Right renal cortex interstitium (tissue), 3 donors: ENCODE measurements around the gene VGF. TPM values are rescaled to one million over a fixed set of nuclear protein-coding genes. Genes with fewer than 3 reads are reported as not detected.
"Not testable (repeated sequence)": the region's sequence is repeated elsewhere in the genome, so short reads cannot be mapped to it uniquely, and the experiment has no call there.

Experiments
- DNase-seq, 3 donors: peaks; one replicate each; pipeline ENCODE4 v3.0.0-alpha.2; 2013; ENCODE audit warnings: low read depth in 3 of 3, low spot score in 2 of 3
- polyA plus RNA-seq, 3 donors: library from polyadenylated mRNA; unstranded; fragments of 120-200 nt; gene quantifications; one replicate each; pipeline ENCODE4 v1.2.1, GENCODE V29; 2013; ENCODE audit not compliant: insufficient read length in 3 of 3

Gene VGF
- under 1 TPM; 0.07 to 0.21 (median 0.08) TPM for polyA plus RNA-seq

DNA sequence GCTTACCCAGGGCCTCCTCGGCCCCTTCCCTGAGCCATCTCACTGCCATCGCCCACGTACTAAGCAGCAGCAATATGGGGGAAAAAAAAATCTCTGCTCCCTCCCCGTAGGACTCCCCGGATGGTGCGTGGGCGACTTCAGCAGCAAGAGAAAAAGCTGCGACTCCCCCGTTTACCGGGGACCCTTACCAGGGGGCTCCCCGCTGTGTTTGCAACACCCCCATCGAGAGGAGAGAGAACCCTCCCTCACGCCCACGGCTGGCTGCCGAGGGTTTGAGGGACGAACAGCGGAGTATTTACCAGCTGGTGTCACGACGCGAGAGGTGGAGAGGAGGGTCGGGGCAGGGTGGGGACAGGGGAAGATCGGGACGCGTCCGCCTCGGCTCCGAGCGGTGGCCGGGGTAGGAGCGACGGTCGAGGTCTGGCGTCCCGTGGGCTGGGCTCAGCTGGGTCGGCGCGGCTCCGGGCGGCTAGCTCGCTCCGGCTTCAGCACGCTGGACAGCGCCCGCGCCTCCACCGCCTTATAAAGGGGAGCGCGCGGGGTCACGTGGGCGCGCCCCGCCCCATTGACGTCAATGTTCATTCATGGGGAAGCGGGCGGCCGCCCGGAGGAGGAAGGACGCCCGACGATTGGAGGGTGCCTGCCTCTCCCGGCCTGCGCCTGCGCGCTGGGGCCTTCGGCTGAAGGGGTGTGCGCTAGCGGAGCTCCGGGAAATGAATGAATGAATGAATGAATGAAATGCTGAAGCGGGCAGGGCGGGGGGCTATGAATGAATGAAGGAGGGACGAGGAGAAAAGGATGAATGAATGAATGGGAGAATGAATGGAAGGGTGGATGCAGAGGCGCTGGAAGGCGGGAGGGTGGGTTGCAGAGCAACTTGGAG is at the start of gene VGF:
VGF (minus strand) TSS at position 495 of the 883 bp plus-strand sequence. CDS start 726 bp downstream, outside the sequence.
- DNase-seq = peak in 2 of 3 donors; percentile 70 to 85

DNA sequence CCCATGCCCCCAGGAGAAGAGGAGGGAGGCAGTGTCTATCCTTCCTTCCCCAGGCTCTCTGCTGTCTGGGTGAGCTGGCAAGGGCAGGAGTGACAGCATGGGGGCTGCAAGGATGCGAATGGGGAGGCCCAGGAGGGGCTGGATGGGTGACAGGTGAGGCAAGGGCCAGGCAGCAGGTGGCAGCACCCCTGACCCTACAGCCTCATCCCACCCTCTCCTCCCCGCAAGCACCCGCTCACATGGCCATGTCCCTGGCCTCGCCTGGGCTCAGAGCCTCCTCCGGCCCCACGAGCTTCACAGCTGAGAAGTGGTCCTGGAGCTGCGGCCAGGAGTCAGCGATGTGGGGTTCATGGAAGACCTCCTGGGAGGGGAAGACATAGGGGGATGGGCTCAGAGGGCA is 46.6 kb upstream of the VGF start:
- no peak for DNase-seq

DNA sequence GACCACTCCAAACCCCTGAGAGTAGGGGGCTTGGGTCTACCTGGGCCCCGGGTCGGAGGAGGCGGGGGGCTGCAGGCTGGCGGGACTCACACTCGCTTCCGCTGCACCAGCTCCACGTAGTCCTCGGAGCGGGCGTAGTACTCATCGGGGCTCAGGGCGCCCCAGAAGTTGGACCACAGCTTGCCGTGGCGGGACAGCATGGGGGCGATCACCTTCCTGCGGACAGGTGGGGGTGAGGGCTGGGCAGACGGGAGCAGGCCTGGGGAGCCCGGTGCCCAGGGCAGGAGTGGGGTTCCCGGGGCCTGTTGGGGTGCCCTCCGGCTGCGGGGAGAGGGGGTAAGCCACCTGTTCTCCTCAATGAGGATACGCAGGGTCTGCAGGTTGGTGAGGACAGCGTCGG is 46.1 kb upstream of the VGF start:
- no peak for DNase-seq

DNA sequence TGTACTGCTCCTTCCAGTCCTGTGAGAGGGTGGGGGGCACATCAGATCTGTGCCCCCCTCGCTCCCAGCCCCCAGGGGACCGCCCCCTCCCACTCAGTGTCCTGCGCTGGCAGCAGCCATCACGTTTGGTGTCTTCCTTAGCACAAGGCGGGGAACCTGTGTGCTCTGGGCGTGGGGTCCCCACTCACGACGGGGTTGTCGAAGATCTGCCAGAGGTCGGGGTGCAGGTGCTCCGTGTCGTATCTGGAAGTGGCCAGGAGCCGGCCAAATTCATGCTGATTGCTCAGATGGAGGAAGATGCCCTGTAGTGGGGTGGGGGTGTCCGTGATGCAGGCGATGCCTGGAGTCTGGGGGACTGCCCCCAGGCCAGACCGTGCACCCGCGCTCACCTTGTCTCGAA is 44.8 kb upstream of the VGF start:
- DNase-seq = no peak

DNA sequence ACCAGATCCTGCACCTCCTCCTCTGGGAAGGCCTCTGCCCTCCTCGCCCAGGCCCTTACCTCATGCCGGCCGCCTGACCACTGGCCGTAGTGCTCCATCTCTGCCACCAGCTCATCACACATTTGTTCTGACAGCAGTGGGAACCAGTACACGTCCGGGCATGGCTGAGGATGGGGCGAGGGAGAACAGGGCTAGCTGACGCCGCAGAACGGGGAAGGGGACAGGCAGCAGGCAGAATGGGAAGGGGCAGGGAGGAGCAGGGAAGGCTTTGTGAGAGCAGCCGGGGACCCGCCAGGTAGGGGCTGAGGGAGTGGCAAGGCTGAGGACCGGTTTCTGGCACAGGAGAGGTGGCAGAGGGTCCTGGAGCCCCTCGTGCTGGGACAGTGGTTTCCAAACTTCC is 43.4 kb upstream of the VGF start:
- no peak for DNase-seq

DNA sequence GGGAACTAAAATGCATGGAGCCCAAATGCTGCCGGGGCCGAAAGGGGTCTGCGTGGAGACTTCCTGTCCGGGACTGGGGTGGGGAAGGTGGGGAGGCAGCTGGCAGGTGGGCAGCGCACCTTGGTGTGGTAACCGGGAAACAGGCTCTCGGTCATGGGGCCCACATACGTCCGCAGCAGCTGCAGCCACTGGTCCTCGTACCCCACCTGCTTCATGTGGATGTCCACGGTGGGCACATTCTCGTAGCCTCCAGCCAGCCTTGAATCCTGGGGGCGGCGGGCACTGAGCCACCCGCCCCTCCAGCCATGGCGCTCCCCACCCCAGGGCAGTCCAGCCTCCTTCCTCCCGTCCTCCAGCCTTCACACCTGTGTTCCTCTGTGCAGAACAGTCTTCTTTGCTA is 42.1 kb upstream of the VGF start:
- DNase-seq = no peak

DNA sequence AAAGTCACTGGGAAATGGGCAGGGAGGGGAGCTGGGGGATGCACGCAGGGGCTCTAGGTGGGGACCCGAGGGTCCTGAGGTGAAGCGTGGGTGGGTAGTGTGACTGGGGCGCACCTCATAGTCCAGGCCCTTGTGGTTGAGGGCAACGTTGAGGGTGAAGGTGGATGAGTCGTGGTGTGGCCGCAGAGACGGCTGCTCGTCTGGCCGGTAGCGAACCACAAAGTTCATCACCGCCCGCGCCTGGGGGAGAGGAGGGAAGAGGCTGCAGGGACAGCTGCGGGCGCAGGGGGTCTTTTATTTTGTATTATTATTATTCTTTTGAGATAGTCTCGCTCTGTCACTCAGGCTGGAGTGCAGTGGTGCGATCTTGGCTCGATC is 41.3 kb upstream of the VGF start:
- DNase-seq = no peak

DNA sequence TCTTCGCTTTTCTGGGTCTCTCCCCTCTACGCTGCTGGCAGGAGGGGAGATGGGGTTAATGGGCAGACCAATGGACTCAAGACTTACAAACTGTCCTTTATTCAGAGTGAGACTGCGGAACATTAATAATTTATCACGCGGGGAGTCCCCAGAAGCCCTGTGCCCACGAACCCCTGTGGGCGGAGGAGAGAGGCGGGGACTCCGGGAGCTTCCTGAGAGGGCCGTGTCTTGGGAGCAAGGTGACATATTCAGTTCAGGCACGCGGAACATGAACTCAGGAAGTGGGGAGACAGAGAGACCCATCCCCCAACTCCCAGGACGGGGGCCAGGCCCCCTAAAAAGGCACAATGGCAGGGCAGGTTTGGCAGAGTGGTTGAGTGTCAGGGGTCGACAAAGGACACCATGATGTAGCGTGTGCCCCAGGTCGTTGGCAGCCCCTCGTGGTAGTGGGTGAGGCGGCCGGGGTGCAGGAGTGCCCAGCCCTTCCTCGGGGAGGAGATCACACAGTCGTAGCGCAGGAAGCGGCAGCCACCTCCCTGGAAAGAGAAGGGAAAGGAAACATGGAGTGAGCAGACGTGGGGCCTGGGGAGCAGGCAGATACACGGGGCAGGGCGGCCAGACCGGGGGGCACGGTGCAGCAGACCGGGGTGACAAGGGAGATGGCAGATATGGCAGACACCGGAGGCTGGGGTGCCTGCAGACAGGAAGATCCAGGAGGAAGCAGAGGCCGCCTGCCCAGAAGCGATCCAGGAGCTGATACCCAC is 40.7 kb upstream of the VGF start:
- DNase-seq = no peak

DNA sequence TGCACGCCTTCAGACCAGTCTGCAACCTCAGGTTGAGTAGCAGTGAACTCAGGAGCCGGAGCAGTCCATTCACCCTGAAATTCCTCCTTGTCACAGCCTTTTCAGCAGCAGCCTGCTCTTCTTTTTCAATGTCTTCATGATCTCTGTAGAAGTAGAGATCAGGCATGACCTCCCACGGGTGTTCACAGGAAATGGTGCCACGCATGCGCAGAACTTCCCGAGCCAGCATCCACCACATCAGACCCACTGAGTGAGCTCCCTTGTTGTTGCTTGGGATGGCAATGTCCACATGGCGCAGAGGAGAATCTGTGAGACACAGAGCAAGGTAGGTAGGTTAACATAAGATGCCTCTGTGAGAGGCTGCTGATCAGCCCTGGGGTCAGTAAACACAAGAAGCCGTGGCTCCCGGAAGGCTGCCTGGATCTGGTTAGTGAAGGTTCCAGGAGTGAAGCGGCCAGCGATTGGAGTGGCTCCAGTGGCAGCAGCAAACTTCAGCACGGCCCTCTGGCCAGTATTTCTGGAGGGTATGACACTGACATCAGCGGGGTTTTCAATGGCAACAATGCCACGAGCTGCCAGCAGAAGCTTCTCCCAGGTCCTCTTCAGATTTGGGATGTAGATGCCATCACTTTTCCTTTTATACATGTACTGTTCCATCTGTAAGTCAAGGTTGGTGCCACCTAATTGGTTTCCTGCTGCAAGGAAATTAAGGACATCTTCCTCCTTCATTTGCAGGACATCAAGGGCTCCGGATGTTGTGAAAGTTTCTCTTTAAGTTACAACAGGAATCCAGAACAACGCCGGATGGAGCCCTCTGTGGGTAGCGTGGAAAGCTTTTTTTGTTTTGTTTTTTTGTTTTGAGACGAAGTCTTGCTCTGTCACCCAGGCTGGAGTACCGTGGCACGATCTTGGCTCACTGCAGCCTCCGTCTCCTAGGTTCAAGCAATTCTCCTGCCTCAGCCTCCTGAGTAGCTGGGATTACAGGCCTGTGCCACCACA is 38.7 kb upstream of the VGF start:
- DNase-seq = not testable (repeated sequence)

DNA sequence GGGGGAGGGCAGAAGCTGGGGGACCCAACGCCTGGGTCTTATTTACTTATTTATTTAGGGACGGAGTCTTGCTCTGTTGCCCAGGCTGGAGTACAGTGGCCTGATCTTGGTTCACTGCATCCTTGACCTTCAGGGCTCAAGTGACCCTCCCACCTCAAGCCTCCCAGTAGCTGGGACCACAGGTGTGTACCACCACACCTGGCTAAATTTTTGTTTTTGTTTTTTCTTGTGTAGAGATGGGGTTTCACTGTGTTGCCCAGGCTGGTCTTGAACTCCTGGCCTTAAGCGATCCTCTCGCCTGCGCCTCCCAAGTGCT is 37.2 kb upstream of the VGF start:
- DNase-seq = no peak

DNA sequence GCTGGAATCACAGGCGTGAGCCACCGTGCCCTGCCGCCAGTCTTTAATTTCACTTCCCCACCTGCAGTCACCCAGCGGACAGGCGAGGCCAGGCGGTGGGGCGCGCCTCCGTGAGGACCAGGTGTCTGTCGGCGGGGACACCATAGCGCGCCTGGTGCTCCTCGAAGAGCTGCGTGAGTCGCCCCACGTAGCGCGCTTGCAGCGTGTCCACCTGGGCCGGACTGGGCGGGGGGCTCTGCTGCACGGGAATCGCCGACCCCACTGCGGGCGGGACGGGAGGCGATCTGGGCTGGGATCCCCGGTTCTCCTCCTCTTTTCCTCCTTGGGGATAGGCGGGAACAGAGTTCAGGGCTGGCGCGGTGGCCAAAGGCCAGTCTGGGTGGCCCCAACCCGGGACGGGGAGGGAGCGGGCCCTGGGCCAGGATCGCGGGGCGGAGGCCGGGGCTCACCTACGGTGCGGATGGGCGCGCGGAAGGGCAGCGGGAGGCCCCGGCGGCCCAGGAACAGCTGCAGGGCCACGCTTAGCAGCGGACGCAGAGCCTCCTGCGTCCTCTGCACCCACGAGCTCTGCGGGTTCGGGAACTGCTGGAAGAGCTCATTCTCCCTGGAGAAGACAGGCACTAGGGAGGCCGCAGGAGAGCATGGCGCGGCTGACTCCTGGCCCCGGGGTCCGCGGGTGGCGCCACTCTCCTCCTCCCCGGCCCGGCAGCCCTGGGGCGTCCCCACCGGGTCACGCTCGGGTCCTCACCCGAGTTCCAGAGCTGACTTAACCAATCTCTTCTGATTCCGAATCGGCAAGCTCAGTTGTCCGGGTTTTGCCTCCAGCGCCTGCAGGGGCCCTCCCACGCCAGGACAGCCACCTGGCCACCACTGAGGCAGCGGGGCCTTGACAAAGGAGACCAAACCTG is 36.6 kb upstream of the VGF start:
- DNase-seq = no peak

DNA sequence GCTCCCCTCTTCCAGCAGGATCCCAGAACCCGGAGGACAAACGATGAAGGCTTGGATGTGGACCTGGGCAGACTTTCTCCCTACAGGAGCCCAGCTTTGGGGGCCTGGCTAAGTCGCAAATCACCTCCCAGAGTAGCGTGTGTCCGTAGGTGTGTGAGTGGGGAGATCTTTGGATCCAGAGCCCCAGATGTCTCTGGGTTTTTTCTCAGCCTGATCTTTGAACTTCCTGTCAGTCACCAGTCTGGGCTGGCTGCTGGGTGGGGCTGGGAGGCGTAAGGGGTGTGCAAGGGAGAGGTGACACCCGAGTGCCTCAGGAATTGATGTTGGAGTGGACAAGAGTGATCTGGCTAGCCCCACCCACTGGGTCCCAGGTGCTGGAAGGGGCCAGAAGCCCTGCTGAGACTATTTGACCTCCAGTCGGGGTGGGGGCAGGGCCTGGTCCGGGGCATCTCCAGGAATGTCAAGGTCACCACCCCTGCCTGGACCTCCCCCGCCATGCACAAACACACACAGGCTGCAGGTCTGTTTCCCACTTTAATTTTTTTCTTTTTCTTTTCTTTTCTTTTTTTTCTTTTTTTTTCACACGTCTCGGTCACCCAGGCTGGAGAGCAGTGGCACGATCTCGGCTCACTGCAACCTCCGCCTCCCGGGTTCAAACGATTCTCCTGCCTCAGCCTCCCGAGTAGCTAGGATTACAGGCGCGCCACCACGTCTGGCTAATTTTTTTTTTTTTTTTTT is 35.7 kb upstream of the VGF start, which contains the start of gene MOGAT3:
MOGAT3 (minus strand) TSS at position 175 of the 738 bp plus-strand sequence. CDS start 182 bp downstream, outside the sequence.
- DNase-seq = no peak

DNA sequence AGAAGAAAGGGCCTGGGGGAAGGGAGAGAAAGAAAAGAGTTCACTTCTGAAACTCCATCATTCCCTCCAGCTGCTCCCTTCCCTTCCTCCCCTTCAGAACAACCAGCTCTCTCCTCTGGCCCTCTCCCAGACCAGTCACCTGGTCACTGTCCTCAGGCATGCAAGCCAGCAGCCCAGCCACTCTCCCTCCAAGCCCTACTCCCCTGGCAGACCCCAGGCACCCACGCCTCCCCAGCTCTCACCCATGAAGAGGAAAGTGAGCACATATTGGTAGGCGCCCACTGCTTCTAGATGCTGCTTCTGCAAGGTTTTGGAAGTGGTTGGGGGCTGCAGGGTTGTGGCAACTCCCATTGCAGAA is 35.1 kb upstream of the VGF start:
- DNase-seq = no peak

DNA sequence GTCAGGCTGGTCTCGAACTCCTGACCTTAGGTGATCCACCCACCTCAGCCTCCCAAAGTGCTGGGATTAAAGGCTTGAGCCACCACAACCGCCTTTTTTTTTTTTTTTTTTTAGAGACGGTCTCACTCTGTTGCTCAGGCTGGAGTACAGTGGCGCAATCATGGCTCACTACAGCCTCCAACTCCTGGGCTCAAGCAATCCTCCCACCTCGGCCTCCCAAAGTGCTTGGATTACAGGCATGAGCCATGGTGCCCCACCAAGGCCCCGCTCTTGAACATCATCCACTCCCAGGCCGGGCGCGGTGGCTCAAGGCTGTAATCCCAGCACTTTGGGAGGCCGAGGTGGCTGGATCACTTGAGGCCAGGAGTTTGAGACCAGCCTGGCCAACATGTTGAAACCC is 34.2 kb upstream of the VGF start:
- DNase-seq = not testable (repeated sequence)

DNA sequence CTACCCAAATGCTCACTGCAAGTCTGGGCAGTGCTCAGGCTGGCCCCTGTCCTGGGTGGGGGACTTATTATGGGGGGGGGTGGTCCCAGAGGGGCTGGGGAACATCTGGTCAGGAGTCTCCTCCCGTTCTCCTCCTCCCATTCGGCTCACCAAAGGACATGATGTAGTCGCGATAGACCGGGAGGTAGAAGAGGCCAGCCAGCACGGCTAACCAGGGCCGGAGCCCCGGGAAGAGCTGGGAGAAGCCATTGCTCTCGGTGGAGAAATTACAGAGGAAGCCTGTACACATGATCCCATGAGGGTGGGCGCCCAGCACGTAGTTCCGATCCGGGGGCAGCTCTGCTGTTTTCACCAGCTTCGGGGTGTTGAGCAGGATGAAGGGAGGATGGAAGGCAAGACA is 33.1 kb upstream of the VGF start:
- no peak for DNase-seq

DNA sequence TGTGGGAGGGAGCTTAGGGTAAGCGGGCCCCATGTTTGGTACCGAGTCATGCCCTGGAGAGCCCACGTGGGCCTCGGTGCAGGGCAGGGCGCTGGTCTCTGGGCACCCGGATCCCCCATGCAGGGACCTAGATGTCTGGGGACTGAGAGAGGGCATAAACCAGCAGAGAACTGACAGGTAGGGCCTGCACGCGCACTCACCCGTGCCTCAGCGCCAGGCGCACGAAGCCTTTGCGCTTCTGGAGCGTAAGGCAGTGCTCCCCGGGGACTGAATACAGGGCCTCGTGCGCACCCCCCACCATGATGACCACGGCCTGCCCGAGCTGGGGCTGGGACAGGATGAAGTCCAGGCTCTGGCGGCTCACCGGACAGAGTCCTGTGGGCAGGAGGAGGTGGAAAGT is 32.6 kb upstream of the VGF start:
- DNase-seq = no peak

DNA sequence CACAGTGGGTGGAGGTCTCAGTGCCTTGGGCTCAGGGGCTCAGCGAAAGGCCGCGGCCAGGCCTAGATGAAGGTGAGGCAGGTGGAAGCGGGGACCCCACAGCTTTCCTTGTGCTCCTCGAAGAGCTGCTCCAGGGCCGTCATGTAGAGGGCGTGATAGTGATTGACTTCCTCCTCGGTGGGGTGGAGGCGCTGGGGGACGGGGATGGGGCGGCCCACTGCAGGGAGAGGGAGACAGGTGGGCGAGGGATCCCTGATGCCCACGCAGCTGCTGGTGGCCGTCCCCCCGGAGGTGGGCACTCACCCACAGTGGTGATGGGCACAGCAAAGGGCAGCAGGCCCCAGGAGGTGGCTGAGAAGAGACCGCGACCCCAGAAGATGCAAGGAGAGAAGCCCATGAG is 30.5 kb upstream of the VGF start:
- DNase-seq = no peak

DNA sequence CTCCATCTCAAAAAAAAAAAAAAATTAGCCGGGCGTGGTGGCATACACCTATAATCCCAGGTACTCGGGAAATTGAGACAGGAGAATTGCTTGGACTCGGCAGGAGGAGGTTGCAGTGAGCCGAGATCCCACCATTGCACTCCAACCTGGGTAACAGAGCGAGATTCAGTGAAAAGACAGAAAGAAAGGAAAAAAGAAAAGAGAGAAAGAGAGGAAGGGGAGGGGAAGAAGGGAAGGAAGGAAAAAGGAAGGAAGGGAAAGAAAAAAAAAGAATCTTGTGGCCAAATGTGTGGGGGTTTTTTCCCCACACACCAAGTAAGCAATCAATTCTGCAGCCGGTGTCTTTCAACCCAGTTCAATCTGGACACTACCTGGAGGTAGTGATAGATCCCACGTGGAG is 23.7 kb upstream of the VGF start:
- no peak for DNase-seq

DNA sequence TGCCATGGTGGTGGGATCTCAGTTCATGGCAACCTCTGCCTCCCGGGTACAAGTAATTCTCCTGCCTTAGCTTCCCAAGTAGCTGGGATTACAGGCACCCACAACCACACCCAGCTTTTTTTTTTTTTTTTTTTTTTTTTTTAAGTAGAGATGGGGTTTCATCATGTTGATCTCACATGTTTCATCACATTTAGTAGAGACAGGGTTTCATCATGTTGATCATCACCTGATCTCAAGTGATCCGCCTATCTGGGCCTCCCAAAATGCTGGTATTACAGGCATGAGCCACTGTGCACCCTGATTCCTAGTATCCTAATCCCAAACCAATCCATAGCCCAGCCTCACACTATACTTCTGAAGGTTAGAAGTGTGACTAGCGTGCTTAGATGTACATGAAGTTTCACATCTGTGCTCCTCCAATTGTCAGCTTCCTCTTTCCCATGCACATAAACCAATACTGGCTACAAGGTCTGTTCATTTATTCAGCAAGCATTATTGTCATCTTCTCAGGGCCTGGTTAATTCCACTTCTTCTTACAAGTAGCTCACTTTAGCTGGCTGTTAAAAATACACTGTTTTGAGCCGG is 21.6 kb upstream of the VGF start:
- no peak for DNase-seq
